Right lobe of liver (tissue), 6 donors: Measurements from ENCODE around the gene PNLDC1. TPM values are rescaled to one million over a fixed set of nuclear protein-coding genes. Genes with fewer than 3 reads are reported as not detected.

Experiments used
- ATAC-seq, 4 donors: fragments of 200-7000 bp; cut with Tn5 transposase; one replicate each; pipeline ENCODE4 v1.9.1; 2020; ENCODE audit warnings: mild to moderate bottlenecking in 4 of 4, moderate library complexity in 4 of 4
- DNase-seq, 3 donors: peaks; one replicate each; pipeline ENCODE4 v3.0.0-alpha.2; 2020
- H3K27ac ChIP-seq, 3 donors: fragments of 200-600 bp; one replicate each; pipeline ENCODE4 v1.8.0; 2022
- H3K27me3 ChIP-seq, 2 donors: fragments of 200-600 bp; one replicate each; pipeline ENCODE4 v1.8.0; 2022
- H3K36me3 ChIP-seq, 4 donors: fragments of 200-600 bp; sonication (generic) in 1 of 4; one replicate each; pipeline versions ENCODE4 v1.5.1 to v1.8.0; 2017 to 2022; ENCODE audit warnings: control low read depth in 1 of 4
- H3K4me1 ChIP-seq, 4 donors: fragments of 200-600 bp; sonication (generic) in 1 of 4; one replicate each; pipeline versions ENCODE4 v1.5.1 to v1.8.0; 2017 to 2022; ENCODE audit warnings: control low read depth in 1 of 4
- H3K4me3 ChIP-seq, 3 donors: fragments of 200-600 bp; one replicate each; pipeline ENCODE4 v1.8.0; 2022
- H3K9me3 ChIP-seq, 4 donors: fragments of 200-600 bp; sonication (generic) in 1 of 4; one replicate each; pipeline versions ENCODE4 v1.5.1 to v1.8.0; 2017 to 2022; ENCODE audit warnings: control low read depth in 1 of 4
- CTCF ChIP-seq, 4 donors: fragments of 200-600 bp in 3 of 4; fragments of 450-650 bp in 1 of 4; IDR thresholded peaks; one replicate each; pipeline versions ENCODE4 v1.5.1 to v1.8.0; 2016 to 2022; ENCODE audit warnings: antibody characterized with exemption in 4 of 4, mild to moderate bottlenecking in 2 of 4
- POLR2A ChIP-seq: fragments of 450-650 bp; IDR thresholded peaks from one replicate; pipeline ENCODE4 v1.6.1; 2017; ENCODE audit warnings: antibody characterized with exemption, mild to moderate bottlenecking
- WGBS: methylation state at CpG from one replicate; pipeline ENCODE4 v1.1.6; 2018; ENCODE audit warnings: low coverage, low lambda C conversion rate; ENCODE audit not compliant: insufficient coverage; ENCODE audit errors: missing lambda C conversion rate; 5-methylcytosine and 5-hydroxymethylcytosine counted together
- intact Hi-C, 2 donors: fragments of 100-400 bp; cut with DNase I; formaldehyde crosslinking; loops; one replicate each; pipeline versions ENCODE4 v1.11.2 to v1.14.1; 2022
- total RNA-seq, 6 experiments: library from RNA; depleted of rRNA in 2 of 6; stranded (reverse); fragments of >200 nt in 2 of 6; fragmentation: NEBNext Ultra II Directional in 3 of 6; extraction: Animal tissue kit (Norgen Biotek cat#: 25700) in 3 of 6; gene quantifications; one replicate each; pipeline versions ENCODE4 v1.1.0 to v1.2.4, GENCODE V29; 2016 to 2023
- donor health status: DM: no; HTN: yes; CAD: no.
- donor health status: DM: no; HTN: no; CAD: no.
- donor health status: DM: no; HTN: no; CAD: no.
- donor health status: DM: no; HTN: yes; CAD: no.
- donor health status: DM: no; HTN: yes; CAD: no.

PNLDC1 gene
- total RNA-seq, 6 experiments from 2014 or later, result 0.15 TPM; not detected in 5

- ATAC-seq (peak in 1 of 4 donors; percentile 20), DNase-seq (no peak)
- WGBS, result 80% methylated on average over 11 of the region's 15 CpGs
- H3K27me3 ChIP-seq, result no peaks in the 10 kb centered on the region
- H3K4me1 ChIP-seq, result peaks cover 0 to 6% (median 0%) of the 10 kb centered on the region in 4 donors
- TF ChIP-seq CTCF (IDR thresholded peaks at IDR 0.05) (no peak), POLR2A (no peak)
- no peaks in the 10 kb centered on the region for H3K9me3 ChIP-seq
- H3K4me3 ChIP-seq, result no peak overlapping the region
- peaks cover 2 to 57% (median 11%) of the 10 kb centered on the region in 4 donors for H3K36me3 ChIP-seq
- intact Hi-C loops, result no loop called here
- no peak overlapping the region for H3K27ac ChIP-seq
These were observed 44.8 kb upstream of the PNLDC1 start for GRCh38 chr6:159754959-159755914.

- H3K27me3 ChIP-seq, result no peaks in the 10 kb centered on the region
- peaks cover 0 to 7% (median 0%) of the 10 kb centered on the region in 4 donors for H3K4me1 ChIP-seq
- H3K36me3 ChIP-seq, result peaks cover 0 to 49% (median 10%) of the 10 kb centered on the region in 4 donors
- no peak overlapping the region for H3K27ac ChIP-seq
- ATAC-seq (no peak), DNase-seq (no peak)
- no peak for TF ChIP-seq CTCF (IDR thresholded peaks at IDR 0.05)
- no peak for TF ChIP-seq POLR2A
- no peak overlapping the region for H3K4me3 ChIP-seq
- intact Hi-C loops, result no loop called here
- whole genome bisulfite sequencing, result 98% methylated on average over 4 of the region's 4 CpGs
- no peaks in the 10 kb centered on the region for H3K9me3 ChIP-seq
These were observed 43.6 kb upstream of the PNLDC1 start for GRCh38 chr6:159756508-159756907.

- intact Hi-C loops, result no loop called here
- TF ChIP-seq CTCF (IDR thresholded peaks at IDR 0.05) (no peak), POLR2A (no peak)
- peaks cover 0 to 37% (median 4%) of the 10 kb centered on the region in 4 donors for H3K36me3 ChIP-seq
- H3K9me3 ChIP-seq, result no peaks in the 10 kb centered on the region
- H3K4me3 ChIP-seq, result no peak overlapping the region
- peaks cover 0 to 13% (median 0%) of the 10 kb centered on the region in 4 donors for H3K4me1 ChIP-seq
- no peaks in the 10 kb centered on the region for H3K27me3 ChIP-seq
- no peak overlapping the region for H3K27ac ChIP-seq
- DNase-seq (no peak), ATAC-seq (no peak)
- 86% methylated on average over 7 of the region's 7 CpGs for WGBS
These were observed 41.8 kb upstream of the PNLDC1 start for GRCh38 chr6:159758031-159759001.

- DNase-seq (no peak), ATAC-seq (no peak)
- TF ChIP-seq POLR2A (no peak), CTCF (IDR thresholded peaks at IDR 0.05) (no peak)
- H3K27me3 ChIP-seq, result no peaks in the 10 kb centered on the region
- intact Hi-C loops, result no loop called here
- peaks cover 0 to 33% (median 7%) of the 10 kb centered on the region in 4 donors for H3K36me3 ChIP-seq
- no peak overlapping the region for H3K4me3 ChIP-seq
- WGBS, result 71% methylated on average over 2 of the region's 2 CpGs
- peaks cover 0 to 25% (median 4%) of the 10 kb centered on the region in 4 donors for H3K4me1 ChIP-seq
- no peaks in the 10 kb centered on the region for H3K9me3 ChIP-seq
- no peak overlapping the region for H3K27ac ChIP-seq
These were observed 40.4 kb upstream of the PNLDC1 start for GRCh38 chr6:159759645-159760044.
